Measurements from ENCODE around the gene FAM78A.
"Not testable (repeated sequence)": the region's sequence is repeated elsewhere in the genome, so short reads cannot be mapped to it uniquely, and the experiment has no call there.

Gene FAM78A

GRCh38 chr9:131236161-131236560 lies 40.1 kb downstream of the FAM78A start:
- DNase-seq, result no peak

DNA sequence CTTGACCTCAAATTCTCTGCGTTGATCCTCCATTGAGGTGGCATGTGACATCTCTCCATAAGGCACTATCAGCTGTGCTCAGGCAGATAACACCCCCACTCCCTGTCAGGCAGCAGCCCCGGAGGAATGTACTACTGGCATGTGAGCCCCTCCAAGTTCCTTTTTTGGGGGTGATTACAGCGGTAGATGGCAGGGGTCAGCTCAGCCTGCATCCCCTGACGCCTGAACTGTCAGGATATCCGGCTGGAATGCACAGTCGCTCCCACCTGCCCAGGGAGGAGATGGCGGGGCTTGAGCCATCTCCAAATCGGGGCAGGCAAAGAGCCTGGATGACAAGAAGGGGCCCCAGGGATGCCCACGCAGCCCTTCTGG lies 40.8 kb downstream of the FAM78A start:
- DNase-seq, result no peak

- no peak for DNase-seq
Measured at GRCh38 chr9:131234799-131235479, 41.4 kb downstream of the FAM78A start.

GRCh38 chr9:131233995-131234394 lies 42.3 kb downstream of the FAM78A start:
- DNase-seq, result no peak

GRCh38 chr9:131233556-131233955 lies 42.8 kb downstream of the FAM78A start:
- no peak for DNase-seq

- no peak for DNase-seq
Measured at GRCh38 chr9:131228988-131229387, 47.3 kb downstream of the FAM78A start.

DNA sequence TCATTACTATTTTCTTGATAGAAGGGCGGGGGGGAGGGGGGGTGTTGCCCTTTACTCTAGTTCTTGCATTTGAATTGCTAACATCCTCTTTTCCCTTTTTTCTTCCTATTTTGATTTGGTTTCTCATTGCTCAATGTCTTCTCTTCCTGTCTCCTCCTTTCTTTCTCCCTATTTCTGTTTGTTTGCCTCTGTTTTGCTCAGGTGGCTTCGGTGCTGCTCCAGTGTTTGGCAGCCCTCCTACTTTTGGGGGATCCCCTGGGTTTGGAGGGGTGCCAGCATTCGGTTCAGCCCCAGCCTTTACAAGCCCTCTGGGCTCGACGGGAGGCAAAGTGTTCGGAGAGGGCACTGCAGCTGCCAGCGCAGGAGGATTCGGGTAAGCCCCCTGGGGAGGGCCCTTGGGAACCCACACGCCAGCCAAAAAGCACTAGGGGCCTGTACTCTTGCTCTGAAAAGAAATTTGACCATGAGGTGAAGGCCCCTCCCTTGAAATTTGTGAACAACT lies 48.3 kb downstream of the FAM78A start:
- no peak for DNase-seq

DNA sequence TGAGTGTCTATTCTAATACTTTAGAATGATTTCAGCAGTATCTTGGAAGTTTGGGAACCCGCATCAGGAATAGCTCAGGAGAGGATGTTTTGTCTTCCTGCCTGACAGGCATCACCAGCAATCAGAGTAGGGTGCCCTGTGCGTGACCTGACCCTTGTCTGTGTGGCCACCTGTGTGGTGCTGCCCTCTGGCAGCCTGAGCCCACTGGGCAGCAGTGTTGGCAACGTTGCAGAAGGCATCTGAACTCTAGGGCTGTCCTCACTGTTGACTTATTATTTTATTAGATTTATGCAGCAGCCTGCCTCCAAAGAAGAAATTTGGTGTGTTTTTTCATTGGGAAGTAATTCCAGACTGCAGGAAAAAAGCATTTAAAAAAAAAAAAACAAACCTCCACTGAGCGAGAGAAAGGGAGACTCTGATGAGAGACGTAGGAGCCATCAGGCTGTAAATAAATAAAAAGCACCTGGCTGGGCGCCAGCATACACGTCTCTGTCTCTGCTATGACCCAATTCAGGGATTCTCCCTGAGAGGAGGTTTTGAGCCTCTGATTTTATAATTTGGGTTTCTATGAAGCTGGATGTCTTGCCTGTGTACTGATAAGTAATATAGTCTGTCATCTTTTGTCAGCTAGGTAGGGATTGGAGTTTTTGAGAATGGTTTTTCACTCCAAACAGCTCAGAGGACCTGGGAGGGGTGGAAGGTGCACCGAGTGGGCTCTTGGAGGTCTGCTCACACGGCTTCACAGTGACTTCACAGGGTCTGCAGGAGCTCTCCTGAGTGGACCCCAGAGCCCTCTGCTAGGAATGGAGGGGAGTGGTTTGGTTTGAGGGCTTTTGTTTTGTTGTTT lies 49.0 kb downstream of the FAM78A start:
- DNase-seq, result no peak

- no peak for DNase-seq
Measured at GRCh38 chr9:131226226-131226625, 50.1 kb downstream of the FAM78A start.

DNA sequence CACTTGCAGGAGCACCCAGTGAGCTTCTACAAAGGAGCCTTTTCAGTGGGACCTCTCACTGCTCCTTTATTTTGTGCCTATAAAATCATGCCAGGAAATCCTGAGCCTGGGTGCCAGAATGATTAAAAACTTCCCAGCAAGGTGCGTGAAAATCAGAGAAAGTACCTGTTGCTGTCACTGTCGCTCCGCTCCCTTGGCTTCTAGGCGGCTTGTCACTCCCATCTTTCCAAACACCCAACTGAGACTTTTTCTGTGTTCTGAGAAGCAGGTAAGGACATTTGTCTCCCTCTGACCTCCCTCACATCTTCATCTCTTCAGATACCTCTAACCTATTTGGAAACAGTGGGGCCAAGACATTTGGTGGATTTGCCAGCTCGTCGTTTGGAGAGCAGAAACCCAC lies 53.9 kb downstream of the FAM78A start:
- no peak for DNase-seq

DNA sequence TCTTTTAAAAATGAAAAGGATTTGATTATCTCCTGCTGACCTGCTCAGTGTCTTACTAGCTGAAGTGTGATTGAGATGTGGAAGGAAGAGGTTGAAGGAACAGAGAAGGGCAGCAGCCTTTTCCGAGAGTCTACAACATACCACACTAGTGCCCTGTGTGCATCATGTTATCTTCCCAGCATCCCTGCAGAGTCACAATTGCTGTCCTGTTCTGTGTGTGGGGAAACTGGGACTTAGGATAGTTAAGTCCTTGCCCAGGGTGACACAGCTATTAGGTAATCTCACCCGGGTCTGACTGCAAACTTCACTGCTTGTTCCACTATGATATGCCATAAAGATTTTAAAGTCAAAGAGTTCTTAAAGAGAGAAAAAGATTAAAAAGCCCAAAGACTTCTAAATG lies 55.8 kb downstream of the FAM78A start:
- DNase-seq, result no peak

GRCh38 chr9:131218370-131218769 lies 57.9 kb downstream of the FAM78A start:
- DNase-seq, result no peak

- DNase-seq, result no peak
Measured at GRCh38 chr9:131217331-131218031, 58.8 kb downstream of the FAM78A start.

GRCh38 chr9:131216806-131217205 lies 59.5 kb downstream of the FAM78A start:
- no peak for DNase-seq

- DNase-seq, result no peak
Measured at GRCh38 chr9:131214876-131215275, 61.4 kb downstream of the FAM78A start.

DNA sequence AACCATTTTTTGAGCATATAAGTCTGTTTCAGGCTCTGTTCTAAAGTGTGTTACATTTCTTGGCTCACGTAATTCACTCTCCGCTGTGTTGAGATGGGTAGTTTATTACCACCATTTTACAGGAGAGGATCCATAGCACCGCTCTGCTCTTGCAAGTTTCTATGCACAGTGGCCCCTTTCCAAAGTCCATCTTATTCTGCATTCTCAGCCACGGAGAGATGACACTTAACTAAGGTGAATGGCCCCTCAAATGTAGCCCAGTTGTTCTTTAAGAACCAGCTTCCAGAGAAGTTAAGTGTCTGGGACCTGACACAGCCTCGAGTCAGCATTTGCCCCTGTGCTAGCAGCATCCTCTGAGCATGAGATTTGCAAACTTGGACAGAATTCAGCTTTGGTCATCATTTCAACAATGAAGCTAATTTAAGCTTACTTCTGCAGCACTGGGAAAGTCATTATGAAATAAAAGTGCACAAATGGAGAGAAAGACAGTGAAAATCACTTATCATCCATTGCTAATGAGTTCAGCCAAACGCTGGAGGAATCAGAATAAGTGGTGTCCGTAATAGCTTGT lies 61.9 kb downstream of the FAM78A start:
- DNase-seq, result no peak

DNA sequence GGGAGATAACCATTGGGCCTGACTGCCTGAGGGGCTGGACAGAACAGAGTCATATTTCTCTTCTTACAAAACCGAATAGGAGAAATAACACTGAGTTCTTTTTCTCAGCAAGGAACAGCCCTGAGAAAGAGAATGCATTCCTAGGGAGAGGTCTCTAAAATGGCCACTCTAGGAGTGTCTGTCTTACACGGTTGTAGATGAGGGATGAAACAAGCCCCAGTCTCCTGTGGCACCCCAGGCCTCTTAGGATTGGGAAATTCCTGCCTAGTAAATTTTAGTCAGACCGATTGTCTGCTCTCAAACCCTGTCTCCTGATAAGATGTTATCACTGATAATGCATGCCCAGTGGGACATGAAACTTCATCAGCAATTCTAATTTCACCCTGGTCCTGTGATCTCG lies 64.4 kb downstream of the FAM78A start:
- DNase-seq, result not testable (repeated sequence)
